Testis (tissue), 3 donors: ENCODE measurements around the gene KLK5. TPM values are rescaled to one million over a fixed set of nuclear protein-coding genes. Genes with fewer than 3 reads are reported as not detected.

Experiments used
- DNase-seq: peaks from one replicate; pipeline ENCODE4 v3.0.0-alpha.2; 2019
- H3K27ac ChIP-seq, 2 donors: fragments of 200-600 bp; sonication (generic); one replicate each; pipeline ENCODE4 v1.5.1; 2019
- H3K27me3 ChIP-seq: fragments of 200-600 bp; sonication (generic); one replicate; pipeline ENCODE4 v1.5.1; 2019
- H3K36me3 ChIP-seq: fragments of 200-600 bp; sonication (generic); one replicate; pipeline ENCODE4 v1.5.1; 2017; ENCODE audit warnings: low read depth; ENCODE audit errors: missing control alignments
- H3K4me1 ChIP-seq: fragments of 200-600 bp; sonication (generic); one replicate; pipeline ENCODE4 v1.5.1; 2019
- H3K4me3 ChIP-seq, 2 donors: fragments of 200-600 bp; sonication (generic); one replicate each; pipeline ENCODE4 v1.5.1; 2017 to 2019
- H3K9me3 ChIP-seq: fragments of 200-600 bp; sonication (generic); one replicate; pipeline ENCODE4 v1.5.1; 2017
- CTCF ChIP-seq, 3 experiments: fragments of 450-650 bp in 2 of 3; fragments of 200-600 bp in 1 of 3; sonication (generic) in 1 of 3; IDR thresholded peaks; one replicate each; pipeline ENCODE4 v1.5.1; 2016 to 2019; ENCODE audit warnings: antibody characterized with exemption in 3 of 3, mild to moderate bottlenecking in 2 of 3, moderate library complexity in 1 of 3
- POLR2A ChIP-seq: fragments of 450-650 bp; IDR thresholded peaks from one replicate; pipeline ENCODE4 v1.6.1; 2017; ENCODE audit warnings: antibody characterized with exemption, mild to moderate bottlenecking, moderate library complexity
- WGBS, 2 donors: methylation state at CpG; one replicate each; pipeline ENCODE4 v1.1.5; 2018; 5-methylcytosine and 5-hydroxymethylcytosine counted together
- intact Hi-C: fragments of 100-400 bp; cut with DNase I; formaldehyde crosslinking; loops from one replicate; pipeline ENCODE4 v1.15.1; 2023; ENCODE audit warnings: low total_unique reads
- polyA plus RNA-seq: library from polyadenylated mRNA; stranded (reverse); fragments of 350-450 nt; fragmentation: Illumina TruSeq; extraction: RNeasy Lipid Tissue Mini Kit (QIAGEN cat#74804); gene quantifications from one replicate; pipeline ENCODE4 v1.2.3, GENCODE V29; 2014; ENCODE audit warnings: low read depth, low replicate concordance; ENCODE audit not compliant: insufficient read depth
- total RNA-seq, 2 donors: library from RNA; depleted of rRNA; stranded (reverse); fragments of >200 nt; gene quantifications; one replicate each; pipeline ENCODE4 v1.2.3, GENCODE V29; 2016

KLK5 gene
- total and polyA plus RNA-seq, 3 donors from 2014 or later = 5.6 to 25.4 (median 13.9) TPM

- no peak overlapping the region for H3K4me3 ChIP-seq
- WGBS, 2 donors = 70 to 75% methylated on average over 10 of the region's 10 CpGs
- no peaks in the 10 kb centered on the region for H3K4me1 ChIP-seq
- no peak overlapping the region for H3K27ac ChIP-seq
- DNase-seq = no peak
- intact Hi-C loops = no loop called here
- H3K36me3 ChIP-seq = no peaks in the 10 kb centered on the region
- TF ChIP-seq CTCF (IDR thresholded peaks at IDR 0.05) (no peak), POLR2A (no peak)
- H3K9me3 ChIP-seq = no peaks in the 10 kb centered on the region
- H3K27me3 ChIP-seq = no peaks in the 10 kb centered on the region
These were observed 58.1 kb downstream of the KLK5 start for GRCh38 chr19:50894478-50895356.

Other genes with a start within 250 kb of the KLK5 start
- gene SHANK1, start 233.2 kb downstream of the KLK5 start, total RNA-seq = 1 to 10 TPM; 4.5 to 5.4 TPM
- gene SHANK1, start 233.2 kb downstream of the KLK5 start, polyA plus RNA-seq = 4.1 TPM
- 10 to 100 TPM; 14.3 to 20.6 TPM for gene CLEC11A, start 229.7 kb downstream of the KLK5 start, total RNA-seq
- 16.9 TPM for gene CLEC11A, start 229.7 kb downstream of the KLK5 start, polyA plus RNA-seq
- gene GPR32, start 182.6 kb downstream of the KLK5 start, total RNA-seq = not detected
- not detected for gene GPR32, start 182.6 kb downstream of the KLK5 start, polyA plus RNA-seq
- 1 to 10 TPM in 1 of 2 donors, under 1 TPM in 1; 0.43 to 1.9 TPM for gene ACP4, start 162.6 kb downstream of the KLK5 start, total RNA-seq
- 4.0 TPM for gene ACP4, start 162.6 kb downstream of the KLK5 start, polyA plus RNA-seq
- gene KLK1, start 129.3 kb downstream of the KLK5 start, total RNA-seq = 1 to 10 TPM in 1 of 2 donors, under 1 TPM in 1; 0.43 to 1.2 TPM
- gene KLK1, start 129.3 kb downstream of the KLK5 start, polyA plus RNA-seq = 2.7 TPM
- 1 to 10 TPM; 5.5 to 9.0 TPM for gene KLK15, start 119.5 kb downstream of the KLK5 start, total RNA-seq
- gene KLK15, start 119.5 kb downstream of the KLK5 start, polyA plus RNA-seq = 7.4 TPM
- gene KLK3, start 98.1 kb downstream of the KLK5 start, total RNA-seq = under 1 TPM; 0.63 to 0.81 TPM
- 1.3 TPM for gene KLK3, start 98.1 kb downstream of the KLK5 start, polyA plus RNA-seq
- 10 to 100 TPM; 19.3 to 38.3 TPM for gene KLK2, start 79.6 kb downstream of the KLK5 start, total RNA-seq
- 30.7 TPM for gene KLK2, start 79.6 kb downstream of the KLK5 start, polyA plus RNA-seq
- gene KLK4, start 41.6 kb downstream of the KLK5 start, total RNA-seq = under 1 TPM; 0.31 to 0.55 TPM
- gene KLK4, start 41.6 kb downstream of the KLK5 start, polyA plus RNA-seq = 2.9 TPM
- gene KLK6, start 16.6 kb upstream of the KLK5 start, total RNA-seq = under 1 TPM; 0.37 to 0.71 TPM
- gene KLK6, start 16.6 kb upstream of the KLK5 start, polyA plus RNA-seq = 0.63 TPM
- under 1 TPM; 0.71 to 0.93 TPM for gene KLK7, start 30.9 kb upstream of the KLK5 start, total RNA-seq
- 0.45 TPM for gene KLK7, start 30.9 kb upstream of the KLK5 start, polyA plus RNA-seq
- gene KLK8, start 48.6 kb upstream of the KLK5 start, total RNA-seq = 1 to 10 TPM; 2.7 to 2.9 TPM
- gene KLK8, start 48.6 kb upstream of the KLK5 start, polyA plus RNA-seq = 4.9 TPM
- gene KLK10, start 66.7 kb upstream of the KLK5 start, total RNA-seq = 10 to 100 TPM in 1 of 2 donors, 1 to 10 TPM in 1; 9.2 to 15.7 TPM
- gene KLK10, start 66.7 kb upstream of the KLK5 start, polyA plus RNA-seq = 15.6 TPM
- 10 to 100 TPM; 16.8 to 46.3 TPM for gene KLK11, start 73.6 kb upstream of the KLK5 start, total RNA-seq
- gene KLK11, start 73.6 kb upstream of the KLK5 start, polyA plus RNA-seq = 41.1 TPM
- gene KLK12, start 82.0 kb upstream of the KLK5 start, total RNA-seq = under 1 TPM in 1 of 2 donors, not detected in 1; 0.47 TPM
- gene KLK12, start 82.0 kb upstream of the KLK5 start, polyA plus RNA-seq = 1.3 TPM
- 1 to 10 TPM; 3.7 to 7.8 TPM for gene KLK13, start 112.1 kb upstream of the KLK5 start, total RNA-seq
- gene KLK13, start 112.1 kb upstream of the KLK5 start, polyA plus RNA-seq = 13.0 TPM
- under 1 TPM in 1 of 2 donors, not detected in 1; 0.63 TPM for gene KLK14, start 129.8 kb upstream of the KLK5 start, total RNA-seq
- gene KLK14, start 129.8 kb upstream of the KLK5 start, polyA plus RNA-seq = 1.4 TPM
- 10 to 100 TPM; 17.6 to 23.5 TPM for gene CTU1, start 155.4 kb upstream of the KLK5 start, total RNA-seq
- gene CTU1, start 155.4 kb upstream of the KLK5 start, polyA plus RNA-seq = 2.0 TPM
- gene SIGLEC9, start 171.9 kb upstream of the KLK5 start, total RNA-seq = 1 to 10 TPM; 2.6 to 5.1 TPM
- gene SIGLEC9, start 171.9 kb upstream of the KLK5 start, polyA plus RNA-seq = 3.2 TPM
- 1 to 10 TPM in 1 of 2 donors, under 1 TPM in 1; 0.79 to 1.2 TPM for gene SIGLEC7, start 189.3 kb upstream of the KLK5 start, total RNA-seq
- 2.0 TPM for gene SIGLEC7, start 189.3 kb upstream of the KLK5 start, polyA plus RNA-seq